Keratinocyte (primary cell): Measurements from ENCODE around the gene PPP4C. TPM values are rescaled to one million over a fixed set of nuclear protein-coding genes. Genes with fewer than 3 reads are reported as not detected.

ENCODE experiments used
- DNase-seq: peaks from one replicate; pipeline ENCODE4 v3.0.0-alpha.2; 2011; ENCODE audit warnings: low read depth, missing footprints, low spot score
- FAIRE-seq: peaks from 2 replicates; lab custom pipeline; 2011; peaks lifted over from hg19 to GRCh38; lab: Jason Lieb, UNC
- H2AFZ ChIP-seq: 2 replicates; pipeline ENCODE4 v1.6.0; 2012; ENCODE audit warnings: low read length, control low read depth, inconsistent platforms; ENCODE audit not compliant: control insufficient read depth
- H3K27ac ChIP-seq: 2 replicates; pipeline ENCODE4 v1.5.1; 2011; ENCODE audit warnings: low read length; ENCODE audit not compliant: control insufficient read depth, insufficient read depth
- H3K27me3 ChIP-seq: 3 replicates; pipeline ENCODE4 v1.6.0; 2011; ENCODE audit warnings: low read length; ENCODE audit not compliant: control insufficient read depth, insufficient read depth; ENCODE audit errors: extremely low read depth
- H3K36me3 ChIP-seq, 2 experiments: 2 replicates in 1 of 2; 3 replicates in 1 of 2; pipeline ENCODE4 v1.5.1; 2011; ENCODE audit warnings: low read length in 2 of 2, mild to moderate bottlenecking in 1 of 2; ENCODE audit not compliant: control insufficient read depth in 2 of 2, insufficient read depth in 2 of 2; ENCODE audit errors: extremely low read depth in 1 of 2
- H3K4me1 ChIP-seq: 3 replicates; pipeline ENCODE4 v1.5.1; 2011; ENCODE audit warnings: low read length; ENCODE audit not compliant: control insufficient read depth, insufficient read depth; ENCODE audit errors: extremely low read depth
- H3K4me2 ChIP-seq: 3 replicates; pipeline ENCODE4 v1.6.0; 2011; ENCODE audit warnings: low read depth, low read length; ENCODE audit not compliant: control insufficient read depth, insufficient read depth; ENCODE audit errors: extremely low read depth
- H3K4me3 ChIP-seq, 3 experiments: fragments of 200-600 bp in 1 of 3; sonication (generic) in 1 of 3; 2 replicates in 2 of 3; 3 replicates in 1 of 3; pipeline ENCODE4 v1.5.1; 2011 to 2016; ENCODE audit warnings: low read length in 3 of 3, mild to moderate bottlenecking in 3 of 3, control low read depth in 2 of 3, inconsistent platforms in 1 of 3, low read depth in 1 of 3, mixed read lengths in 1 of 3, mixed run types in 1 of 3, moderate library complexity in 1 of 3; ENCODE audit not compliant: control insufficient read depth in 2 of 3, insufficient read depth in 2 of 3; ENCODE audit errors: extremely low read depth in 1 of 3
- H3K79me2 ChIP-seq: 2 replicates; pipeline ENCODE4 v1.6.0; 2012; ENCODE audit warnings: low read length; ENCODE audit not compliant: control insufficient read depth, insufficient read depth
- H3K9ac ChIP-seq: 3 replicates; pipeline ENCODE4 v1.6.0; 2011; ENCODE audit warnings: low read length; ENCODE audit not compliant: control insufficient read depth, insufficient read depth; ENCODE audit errors: extremely low read depth
- H3K9me1 ChIP-seq: 3 replicates; pipeline ENCODE4 v1.6.0; 2011; ENCODE audit warnings: low read length; ENCODE audit not compliant: control insufficient read depth, insufficient read depth; ENCODE audit errors: extremely low read depth
- H3K9me3 ChIP-seq: 2 replicates; pipeline ENCODE4 v1.5.1; 2012; ENCODE audit warnings: low read depth, low read length; ENCODE audit not compliant: control insufficient read depth
- H4K20me1 ChIP-seq: 3 replicates; pipeline ENCODE4 v1.6.0; 2011; ENCODE audit warnings: low read length; ENCODE audit not compliant: control insufficient read depth, insufficient read depth; ENCODE audit errors: extremely low read depth
- CTCF ChIP-seq, 3 experiments: IDR thresholded peaks in 1 of 3; conservative IDR thresholded peaks in 1 of 3; optimal IDR thresholded peaks in 1 of 3; 2 replicates in 2 of 3; 3 replicates in 1 of 3; pipeline versions ENCODE3 to v1.5.1; 2011; ENCODE audit warnings: low read length in 3 of 3, mild to moderate bottlenecking in 3 of 3, moderate library complexity in 2 of 3, control low read depth in 1 of 3, inconsistent platforms in 1 of 3; ENCODE audit not compliant: insufficient read depth in 2 of 3; ENCODE audit errors: extremely low read depth in 1 of 3
- EZH2 ChIP-seq: IDR thresholded peaks from one replicate; pipeline ENCODE4 v1.6.1; 2012; ENCODE audit warnings: inconsistent platforms, mild to moderate bottlenecking, low read length, moderate library complexity
- dilution Hi-C: fragments of 300-500 bp; cut with MboI; formaldehyde crosslinking; loops from one replicate; pipeline ENCODE4 v1.7.0; 2020; ENCODE audit warnings: low sequenced_read_pairs; ENCODE audit not compliant: extremely low pct_ligation_motif_present
- polyA plus RNA-seq, 5 experiments: library from polyadenylated mRNA; depleted of rRNA in 3 of 5; stranded (reverse) in 3 of 5; stranded (forward) in 1 of 5; unstranded in 1 of 5; fragments of >200 nt; gene quantifications; 1 replicate in 1 of 5; 2 replicates in 3 of 5; 3 replicates in 1 of 5; pipeline versions ENCODE4 v1.2.1 to v1.2.3, GENCODE V29; 2011 to 2012; ENCODE audit warnings: missing spikeins in 2 of 5, low read depth in 1 of 5, low replicate concordance in 1 of 5

The PPP4C gene
- polyA plus RNA-seq, 1 donor (not counting 4 experiments of a cell fraction or from before 2014, with no cell fraction given) = 124 TPM

- Histone ChIP-seq H3K4me1 (peaks cover 23% of the 10 kb centered on the region), H4K20me1 (peaks cover 8% of the 10 kb centered on the region), H3K27me3 (no peaks in the 10 kb centered on the region), H3K9ac (no peak overlapping the region), H3K36me3 (peaks cover 36 to 51% of the 10 kb centered on the region in 2 experiments), H3K9me1 (no peaks in the 10 kb centered on the region), H3K27ac (no peak overlapping the region), H3K4me3 (no peak overlapping the region), H2AFZ (no peak overlapping the region), H3K4me2 (no peak overlapping the region), H3K79me2 (peaks cover 54% of the 10 kb centered on the region), H3K9me3 (no peaks in the 10 kb centered on the region)
- no peak for FAIRE-seq
- dilution Hi-C loops = no loop called here
- DNase-seq = no peak
- no peak for TF ChIP-seq CTCF (optimal IDR thresholded peaks at IDR 0.05 in 1 of 3, IDR thresholded peaks at IDR 0.05 in 1 of 3, conservative IDR thresholded peaks at IDR 0.05 in 1 of 3; ENCODE audit: extremely low read depth in 1 of 3, insufficient read depth in 2 of 3, low read length in 3 of 3)
- TF ChIP-seq EZH2 = no peak
Measured at GRCh38 chr16:30078744-30079143, 3.0 kb downstream of the PPP4C start.

GRCh38 chr16:30079480-30079879 lies 3.7 kb downstream of the PPP4C start:
- FAIRE-seq (no peak), DNase-seq (no peak)
- no peak overlapping the region for H3K4me3 ChIP-seq
- peaks cover 43 to 57% of the 10 kb centered on the region in 2 experiments for H3K36me3 ChIP-seq
- H3K27me3 ChIP-seq = no peaks in the 10 kb centered on the region
- H3K9me3 ChIP-seq = no peaks in the 10 kb centered on the region
- no peaks in the 10 kb centered on the region for H3K9me1 ChIP-seq
- H3K9ac ChIP-seq = no peak overlapping the region
- no peak overlapping the region for H3K4me2 ChIP-seq
- dilution Hi-C loops = no loop called here
- peaks cover 54% of the 10 kb centered on the region for H3K79me2 ChIP-seq
- H4K20me1 ChIP-seq = peaks cover 8% of the 10 kb centered on the region
- H3K27ac ChIP-seq = no peak overlapping the region
- H3K4me1 ChIP-seq = peaks cover 23% of the 10 kb centered on the region
- TF ChIP-seq CTCF (optimal IDR thresholded peaks at IDR 0.05 in 1 of 3, IDR thresholded peaks at IDR 0.05 in 1 of 3, conservative IDR thresholded peaks at IDR 0.05 in 1 of 3; ENCODE audit: extremely low read depth in 1 of 3, insufficient read depth in 2 of 3, low read length in 3 of 3) (no peak), EZH2 (no peak)
- H2AFZ ChIP-seq = no peak overlapping the region
